KMS-11 (cell line): ENCODE data around the gene STBD1.

Source experiments
- H2AFZ ChIP-seq: fragments of 200-600 bp; sonication (generic); 2 replicates; pipeline ENCODE4 v1.6.1; 2016; ENCODE audit warnings: antibody characterized with exemption, mixed run types, low read depth
- H3K27ac ChIP-seq: fragments of 200-600 bp; sonication (generic); 2 replicates; pipeline ENCODE4 v1.6.1; 2016; ENCODE audit warnings: mild to moderate bottlenecking, mixed run types
- H3K27me3 ChIP-seq: fragments of 200-600 bp; sonication (generic); 2 replicates; pipeline ENCODE4 v1.6.1; 2017; ENCODE audit warnings: mild to moderate bottlenecking, low read depth, mixed run types, moderate library complexity; ENCODE audit not compliant: insufficient read depth
- H3K36me3 ChIP-seq: fragments of 200-600 bp; sonication (generic); 2 replicates; pipeline ENCODE4 v1.6.1; 2017; ENCODE audit warnings: mild to moderate bottlenecking, mixed run types; ENCODE audit not compliant: insufficient read depth
- H3K4me1 ChIP-seq: fragments of 200-600 bp; sonication (generic); 2 replicates; pipeline ENCODE4 v1.6.1; 2016; ENCODE audit warnings: mild to moderate bottlenecking, low read depth, mixed run types; ENCODE audit not compliant: poor library complexity, severe bottlenecking
- H3K4me2 ChIP-seq: fragments of 200-600 bp; sonication (generic); 2 replicates; pipeline ENCODE4 v1.7.0; 2016; ENCODE audit warnings: mild to moderate bottlenecking, mixed run types
- H3K4me3 ChIP-seq: fragments of 200-600 bp; sonication (generic); IDR thresholded peaks from 2 replicates; pipeline ENCODE4 v1.6.1; 2017; ENCODE audit warnings: low read depth, low read length, mixed read lengths; ENCODE audit not compliant: insufficient read depth
- H3K79me2 ChIP-seq: fragments of 200-600 bp; sonication (generic); 2 replicates; pipeline ENCODE4 v1.6.1; 2016; ENCODE audit warnings: low read depth, mixed run types; ENCODE audit not compliant: insufficient read depth
- H3K9ac ChIP-seq: fragments of 200-600 bp; sonication (generic); 2 replicates; pipeline ENCODE4 v1.6.1; 2016; ENCODE audit warnings: mild to moderate bottlenecking, mixed run types
- H4K20me1 ChIP-seq: fragments of 200-600 bp; sonication (generic); 2 replicates; pipeline ENCODE4 v1.6.1; 2016; ENCODE audit warnings: mild to moderate bottlenecking, mixed run types; ENCODE audit not compliant: insufficient read depth
- TF ChIP-seq, protein P1 (sequence below): fragments of 200-600 bp; sonication (generic); conservative IDR thresholded peaks from 2 replicates; pipeline ENCODE4 v1.6.1; 2017; ENCODE audit warnings: low read depth, mild to moderate bottlenecking, antibody characterized with exemption, low read length, moderate library complexity, mixed read lengths

Gene STBD1

DNA sequence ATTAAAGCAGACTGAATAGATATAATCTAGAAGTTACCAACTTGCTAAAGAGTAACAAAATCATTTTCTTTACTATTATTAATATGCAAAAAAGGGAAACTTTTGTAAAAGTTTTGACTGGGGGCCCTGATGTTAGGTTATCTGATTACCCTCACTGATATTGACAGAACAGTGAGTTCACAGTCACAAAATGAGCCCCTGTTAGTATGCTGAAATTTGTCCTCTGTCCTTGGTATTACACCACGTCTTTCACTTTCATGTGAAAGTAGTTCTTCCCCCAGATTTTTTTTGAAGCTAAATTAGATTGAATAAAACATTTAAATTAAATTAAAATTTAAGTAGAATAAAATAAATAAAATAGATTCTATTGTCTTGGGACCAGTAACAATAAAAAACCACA lies 5.9 kb downstream of the STBD1 start:
- Histone ChIP-seq H3K4me3 (no peak overlapping the region), H3K27ac (peak overlapping the region; percentile 30; the same call in 1 of the 2 replicates), H3K9ac (no peak overlapping the region), H3K4me2 (peak overlapping the region; percentile 75), H3K27me3 (no peaks in the 10 kb centered on the region), H2AFZ (no peak overlapping the region), H4K20me1 (0 out of 2 replicates have a peak, but pooled peaks cover 5% of the 10 kb centered on the region), H3K79me2 (peaks cover 34% of the 10 kb centered on the region), H3K36me3 (peaks cover 19% of the 10 kb centered on the region; the same call in 1 of the 2 replicates), H3K4me1 (peaks cover 50% of the 10 kb centered on the region)
- TF ChIP-seq, protein P1, sequence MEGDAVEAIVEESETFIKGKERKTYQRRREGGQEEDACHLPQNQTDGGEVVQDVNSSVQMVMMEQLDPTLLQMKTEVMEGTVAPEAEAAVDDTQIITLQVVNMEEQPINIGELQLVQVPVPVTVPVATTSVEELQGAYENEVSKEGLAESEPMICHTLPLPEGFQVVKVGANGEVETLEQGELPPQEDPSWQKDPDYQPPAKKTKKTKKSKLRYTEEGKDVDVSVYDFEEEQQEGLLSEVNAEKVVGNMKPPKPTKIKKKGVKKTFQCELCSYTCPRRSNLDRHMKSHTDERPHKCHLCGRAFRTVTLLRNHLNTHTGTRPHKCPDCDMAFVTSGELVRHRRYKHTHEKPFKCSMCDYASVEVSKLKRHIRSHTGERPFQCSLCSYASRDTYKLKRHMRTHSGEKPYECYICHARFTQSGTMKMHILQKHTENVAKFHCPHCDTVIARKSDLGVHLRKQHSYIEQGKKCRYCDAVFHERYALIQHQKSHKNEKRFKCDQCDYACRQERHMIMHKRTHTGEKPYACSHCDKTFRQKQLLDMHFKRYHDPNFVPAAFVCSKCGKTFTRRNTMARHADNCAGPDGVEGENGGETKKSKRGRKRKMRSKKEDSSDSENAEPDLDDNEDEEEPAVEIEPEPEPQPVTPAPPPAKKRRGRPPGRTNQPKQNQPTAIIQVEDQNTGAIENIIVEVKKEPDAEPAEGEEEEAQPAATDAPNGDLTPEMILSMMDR = no peak

DNA sequence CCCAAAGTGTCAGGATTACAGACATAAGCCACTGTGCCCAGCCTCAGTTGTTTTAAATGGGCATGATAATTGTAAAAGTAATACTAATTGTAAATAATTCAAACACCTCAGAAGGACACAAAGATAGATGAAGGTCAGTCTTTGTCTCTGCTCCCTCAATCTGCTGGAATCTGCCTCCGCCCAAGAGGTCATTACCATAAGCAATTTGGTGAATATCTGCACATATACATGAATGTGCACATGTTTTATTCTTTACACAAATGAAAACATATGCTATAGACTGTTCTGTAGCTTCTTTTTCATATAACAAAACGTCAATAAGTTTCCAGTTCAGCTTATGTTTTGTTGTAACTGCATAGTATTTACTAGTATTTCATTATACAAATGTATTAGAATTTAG lies 7.0 kb downstream of the STBD1 start:
- Histone ChIP-seq H3K79me2 (peaks cover 23% of the 10 kb centered on the region), H4K20me1 (0 out of 2 replicates have a peak, but pooled peaks cover 5% of the 10 kb centered on the region), H3K9ac (no peak overlapping the region), H3K36me3 (peaks cover 19% of the 10 kb centered on the region; the same call in 1 of the 2 replicates), H3K4me2 (no peak overlapping the region), H3K27ac (no peak overlapping the region), H2AFZ (no peak overlapping the region), H3K4me1 (peaks cover 45% of the 10 kb centered on the region), H3K27me3 (no peaks in the 10 kb centered on the region), H3K4me3 (no peak overlapping the region)
- TF ChIP-seq, protein P1 = no peak

DNA sequence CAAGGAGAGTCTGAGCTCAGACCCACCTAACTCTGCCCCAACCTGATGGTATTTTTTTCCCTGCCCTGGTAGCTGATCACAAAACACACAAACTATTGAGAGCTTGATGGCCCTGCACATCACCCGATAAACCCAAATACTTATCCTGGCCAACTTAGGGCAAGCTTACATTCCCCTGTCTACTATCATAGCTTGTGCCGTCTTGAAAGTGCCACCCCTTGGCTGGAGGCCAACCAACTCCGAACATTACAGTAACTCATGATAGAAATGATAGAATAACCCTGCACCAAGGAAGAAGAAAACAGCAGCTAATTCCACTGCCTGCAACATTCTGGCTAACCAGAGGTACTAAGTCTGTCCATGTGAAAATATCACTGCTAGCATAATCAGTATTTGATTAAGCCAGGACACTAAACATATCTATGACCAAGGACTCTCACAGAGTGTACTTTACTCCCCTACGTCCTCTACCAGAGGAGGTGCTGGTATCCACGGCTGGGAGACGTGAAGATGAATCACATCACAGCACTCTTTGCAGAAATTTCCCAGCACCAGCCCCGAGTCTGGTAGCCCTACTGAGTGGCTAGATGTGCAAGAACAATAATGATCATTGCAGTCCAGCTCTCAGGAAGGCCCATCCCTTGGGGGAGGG lies 8.9 kb downstream of the STBD1 start:
- H3K79me2 ChIP-seq = peaks cover 5% of the 10 kb centered on the region; the same call in 1 of the 2 replicates

DNA sequence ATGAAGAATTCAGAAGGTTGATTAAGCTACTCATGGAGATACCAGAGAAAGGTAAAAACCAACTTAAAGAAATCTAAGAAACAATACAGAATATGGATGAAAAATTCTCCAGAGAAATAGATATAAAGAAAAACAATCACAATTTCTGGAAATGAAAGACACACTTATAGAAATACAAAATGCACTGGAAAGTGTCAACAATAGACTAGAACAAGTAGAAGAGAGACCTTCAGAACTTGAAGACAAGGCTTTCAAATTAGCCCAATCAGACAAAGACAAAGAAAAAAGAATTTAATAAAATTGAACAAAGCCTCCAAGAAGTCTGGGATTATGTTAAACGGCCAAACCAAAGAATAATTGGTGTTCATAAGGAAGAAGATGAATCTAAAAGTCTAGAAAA lies 9.6 kb downstream of the STBD1 start:
- Histone ChIP-seq H3K27ac (no peak overlapping the region), H3K4me1 (peaks cover 19% of the 10 kb centered on the region), H3K9ac (no peak overlapping the region), H4K20me1 (no peaks in the 10 kb centered on the region), H3K4me2 (no peak overlapping the region), H3K27me3 (no peaks in the 10 kb centered on the region), H3K36me3 (no peaks in the 10 kb centered on the region), H3K79me2 (no peaks in the 10 kb centered on the region), H2AFZ (no peak overlapping the region), H3K4me3 (no peak overlapping the region)
- TF ChIP-seq, protein P1 = no peak

More for the DNA sequence above, 8.9 kb downstream of the STBD1 start:
- peaks cover 26% of the 10 kb centered on the region for H3K4me1 ChIP-seq
- H3K27ac ChIP-seq = no peak overlapping the region
- no peak overlapping the region for H3K9ac ChIP-seq
- H3K4me3 ChIP-seq = no peak overlapping the region
- H3K4me2 ChIP-seq = no peak overlapping the region
- no peaks in the 10 kb centered on the region for H3K27me3 ChIP-seq
- 0 out of 2 replicates have a peak, but pooled peaks cover 2% of the 10 kb centered on the region for H4K20me1 ChIP-seq
- H2AFZ ChIP-seq = no peak overlapping the region
- TF ChIP-seq, protein P1 = no peak
- H3K36me3 ChIP-seq = peaks cover 2% of the 10 kb centered on the region; the same call in 1 of the 2 replicates
